Measurements from ENCODE around the gene KIF19. TPM values are rescaled to one million over a fixed set of nuclear protein-coding genes. Genes with fewer than 3 reads are reported as not detected.

The KIF19 gene
- total and polyA plus RNA-seq, 2 experiments from 2014 or later, result not detected

DNA sequence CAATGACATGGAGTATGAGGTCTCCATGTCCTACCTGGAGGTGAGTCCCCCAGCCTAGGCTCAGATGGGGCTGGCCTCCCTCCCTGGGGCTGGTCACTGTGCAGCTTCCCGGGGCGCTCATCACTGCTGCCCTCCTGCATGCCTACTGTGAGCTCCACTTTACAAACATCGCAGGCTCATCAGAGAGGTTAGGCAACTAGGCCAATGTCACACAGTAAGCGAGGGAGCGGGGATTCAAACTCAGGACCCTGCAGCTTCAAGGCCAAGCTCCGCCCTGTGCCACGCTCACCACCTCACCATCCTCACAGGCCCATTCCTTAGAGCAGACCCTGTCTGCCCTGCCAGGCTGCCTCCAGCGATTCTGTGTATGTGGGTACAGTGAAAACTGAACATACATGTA lies 17.1 kb downstream of the KIF19 start:
- H3K79me2 ChIP-seq (ENCODE audit: insufficient read depth), result no peaks in the 10 kb centered on the region
- no peak for DNase-seq
- no peaks in the 10 kb centered on the region for H3K36me3 ChIP-seq (ENCODE audit: low read depth)
- no peaks in the 10 kb centered on the region for H3K9me3 ChIP-seq (ENCODE audit: low read depth)
- no peaks in the 10 kb centered on the region for H4K20me1 ChIP-seq (ENCODE audit: insufficient read depth)
- H3F3A ChIP-seq (ENCODE audit: insufficient read depth), result no peaks in the 10 kb centered on the region
- H3K9me2 ChIP-seq (ENCODE audit: insufficient read depth), result no peaks in the 10 kb centered on the region
- no peak overlapping the region for H3K4me2 ChIP-seq (ENCODE audit: unreplicated experiment)
- WGBS, 2 experiments (ENCODE audit: low coverage in 1 of 2, low lambda C conversion rate in 2 of 2, missing lambda C conversion rate in 2 of 2), result 72 to 74% methylated on average over 8 of the region's 8 CpGs
- no peaks in the 10 kb centered on the region; the same call in none of the 2 replicates for H3K27me3 ChIP-seq (replicated peaks; ENCODE audit: insufficient read depth)
- H3K4me3 ChIP-seq, result no peak overlapping the region
- no peaks in the 10 kb centered on the region for H3K4me1 ChIP-seq (ENCODE audit: insufficient read depth)
- no peak overlapping the region for H3K27ac ChIP-seq
- in situ Hi-C loops (cut with MboI), result no loop called here
- H3K9ac ChIP-seq, result no peak overlapping the region
- H2AFZ ChIP-seq, result no peak overlapping the region
- TF ChIP-seq EZH2phosphoT487 (IDR thresholded peaks at IDR 0.05; ENCODE audit: insufficient read depth, low read depth) (no peak), EZH2 (IDR thresholded peaks at IDR 0.05; ENCODE audit: insufficient read depth, poor library complexity, severe bottlenecking) (no peak)

DNA sequence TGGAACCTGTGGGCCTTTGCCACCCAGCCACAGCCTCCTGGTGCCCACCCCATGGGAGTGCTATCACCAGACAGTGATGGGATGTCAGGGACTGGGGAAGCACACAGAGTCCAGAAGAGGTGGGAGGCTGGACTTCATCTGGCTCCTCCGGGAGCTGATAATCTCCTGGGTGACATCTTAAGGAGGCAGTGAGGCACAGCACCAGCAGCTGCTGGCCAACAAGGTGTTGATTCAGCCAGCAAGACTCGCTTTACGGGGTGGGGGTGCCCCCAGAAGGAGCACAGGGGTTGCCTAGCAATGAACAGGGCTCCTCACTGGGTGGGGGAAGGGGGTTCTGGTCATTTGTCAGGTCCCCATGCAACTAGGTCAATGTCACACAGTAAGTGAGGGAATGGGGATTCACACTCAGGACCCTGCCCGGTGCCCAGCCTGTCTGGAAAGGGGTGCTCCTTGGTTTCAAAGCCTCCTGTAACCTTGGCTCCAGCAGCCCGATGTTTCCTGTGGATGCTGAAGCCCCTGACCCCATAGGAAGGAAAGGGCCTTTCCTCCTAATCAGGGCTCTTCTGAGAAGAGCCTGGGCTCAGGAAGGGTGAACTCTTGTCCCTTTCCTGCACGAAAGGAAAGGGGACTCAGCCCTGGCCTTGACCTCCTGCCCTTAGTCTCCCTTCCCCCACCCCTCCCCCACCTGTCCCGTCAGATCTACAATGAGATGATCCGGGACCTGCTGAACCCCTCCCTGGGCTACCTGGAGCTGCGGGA lies 17.7 kb downstream of the KIF19 start:
- no peak overlapping the region for H2AFZ ChIP-seq
- H3K9me2 ChIP-seq (ENCODE audit: insufficient read depth), result no peaks in the 10 kb centered on the region
- H3K9ac ChIP-seq, result no peak overlapping the region
- H4K20me1 ChIP-seq (ENCODE audit: insufficient read depth), result no peaks in the 10 kb centered on the region
- no peaks in the 10 kb centered on the region for H3F3A ChIP-seq (ENCODE audit: insufficient read depth)
- no peaks in the 10 kb centered on the region; the same call in none of the 2 replicates for H3K27me3 ChIP-seq (replicated peaks; ENCODE audit: insufficient read depth)
- H3K36me3 ChIP-seq (ENCODE audit: low read depth), result no peaks in the 10 kb centered on the region
- WGBS, 2 experiments (ENCODE audit: low coverage in 1 of 2, low lambda C conversion rate in 2 of 2, missing lambda C conversion rate in 2 of 2), result 18 to 20% methylated on average over 7 to 9 of the region's 9 CpGs
- DNase-seq, result no peak
- no peak overlapping the region for H3K4me3 ChIP-seq
- H3K79me2 ChIP-seq (ENCODE audit: insufficient read depth), result no peaks in the 10 kb centered on the region
- H3K4me2 ChIP-seq (ENCODE audit: unreplicated experiment), result no peak overlapping the region
- H3K4me1 ChIP-seq (ENCODE audit: insufficient read depth), result no peaks in the 10 kb centered on the region
- H3K27ac ChIP-seq, result no peak overlapping the region
- H3K9me3 ChIP-seq (ENCODE audit: low read depth), result no peaks in the 10 kb centered on the region
- in situ Hi-C loops (cut with MboI), result no loop called here
- TF ChIP-seq EZH2 (IDR thresholded peaks at IDR 0.05; ENCODE audit: insufficient read depth, poor library complexity, severe bottlenecking), result no peak
- TF ChIP-seq EZH2phosphoT487 (IDR thresholded peaks at IDR 0.05; ENCODE audit: insufficient read depth, low read depth), result no peak

DNA sequence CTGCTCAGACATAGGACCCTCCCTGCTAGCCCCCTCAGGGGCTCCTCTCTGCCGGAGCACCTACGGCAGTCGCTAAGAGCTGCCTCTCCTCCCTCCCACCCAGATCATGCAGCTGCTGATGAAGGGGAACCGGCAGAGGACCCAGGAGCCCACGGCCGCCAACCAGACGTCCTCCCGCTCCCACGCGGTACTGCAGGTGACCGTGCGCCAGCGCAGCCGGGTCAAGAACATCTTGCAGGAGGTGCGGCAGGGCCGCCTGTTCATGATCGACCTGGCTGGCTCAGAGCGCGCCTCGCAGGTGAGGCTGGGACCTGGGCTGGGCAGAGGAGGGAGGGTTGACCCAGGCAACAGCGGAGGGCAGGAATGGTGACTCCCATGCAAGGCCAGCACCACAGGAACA lies 18.6 kb downstream of the KIF19 start:
- Histone ChIP-seq H2AFZ (no peak overlapping the region), H3K79me2 (ENCODE audit: insufficient read depth) (no peaks in the 10 kb centered on the region), H3F3A (ENCODE audit: insufficient read depth) (no peaks in the 10 kb centered on the region), H3K9ac (no peak overlapping the region), H3K4me3 (no peak overlapping the region), H3K27ac (no peak overlapping the region), H3K9me3 (ENCODE audit: low read depth) (no peaks in the 10 kb centered on the region), H3K27me3 (replicated peaks; ENCODE audit: insufficient read depth) (no peaks in the 10 kb centered on the region; the same call in 1 of the 2 replicates), H3K4me2 (ENCODE audit: unreplicated experiment) (no peak overlapping the region), H4K20me1 (ENCODE audit: insufficient read depth) (no peaks in the 10 kb centered on the region), H3K9me2 (ENCODE audit: insufficient read depth) (no peaks in the 10 kb centered on the region), H3K4me1 (ENCODE audit: insufficient read depth) (no peaks in the 10 kb centered on the region), H3K36me3 (ENCODE audit: low read depth) (no peaks in the 10 kb centered on the region)
- TF ChIP-seq EZH2phosphoT487 (IDR thresholded peaks at IDR 0.05; ENCODE audit: insufficient read depth, low read depth), result no peak
- TF ChIP-seq EZH2 (IDR thresholded peaks at IDR 0.05; ENCODE audit: insufficient read depth, poor library complexity, severe bottlenecking), result no peak
- DNase-seq, result no peak
- WGBS, 2 experiments (ENCODE audit: low coverage in 1 of 2, low lambda C conversion rate in 2 of 2, missing lambda C conversion rate in 2 of 2), result 72 to 73% methylated on average over 21 of the region's 21 CpGs
- in situ Hi-C loops (cut with MboI), result no loop called here

DNA sequence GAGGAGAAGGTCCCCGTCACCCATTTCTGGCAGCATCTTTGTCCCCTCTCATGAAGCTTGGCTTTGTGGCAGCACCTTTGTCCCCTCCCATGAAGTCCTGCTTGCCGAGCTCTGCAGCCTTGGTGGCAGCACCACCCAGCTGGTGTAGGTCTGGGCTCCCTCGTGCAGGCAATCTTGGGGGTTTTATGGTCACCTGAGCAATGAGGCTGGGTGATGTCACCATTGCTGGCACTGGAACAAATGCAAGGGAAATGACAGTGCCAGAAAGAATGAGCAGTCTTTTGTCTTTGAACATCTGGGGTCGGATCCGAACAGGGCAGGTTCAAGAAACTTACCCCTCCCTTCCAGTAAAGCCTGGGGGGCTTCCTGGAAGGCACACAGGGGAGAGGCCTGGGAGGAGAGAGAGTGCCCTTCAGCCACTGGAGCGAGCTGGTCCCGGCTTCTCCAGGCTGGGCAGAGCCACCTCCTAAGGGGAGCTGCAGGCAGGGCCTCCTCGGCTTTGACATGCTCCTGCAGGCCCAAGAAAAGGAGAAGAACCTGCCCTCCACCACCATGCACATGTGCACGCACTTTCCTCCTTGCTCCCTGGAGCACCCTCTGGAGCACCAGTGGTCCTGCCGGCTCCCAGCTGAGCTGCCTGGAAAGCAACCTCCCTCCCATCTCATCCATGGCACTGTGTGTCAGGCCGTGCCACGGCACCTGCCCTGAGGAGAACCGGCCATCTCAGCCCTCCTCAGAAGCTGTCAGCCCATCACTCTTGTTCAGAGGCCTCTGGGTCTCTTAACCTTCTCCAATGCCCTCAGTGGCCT lies 19.6 kb downstream of the KIF19 start:
- Histone ChIP-seq H3K36me3 (ENCODE audit: low read depth) (no peaks in the 10 kb centered on the region), H3K27ac (no peak overlapping the region), H3K4me1 (ENCODE audit: insufficient read depth) (no peaks in the 10 kb centered on the region), H3K27me3 (replicated peaks; ENCODE audit: insufficient read depth) (no peaks in the 10 kb centered on the region; the same call in 1 of the 2 replicates), H3K4me3 (no peak overlapping the region), H3F3A (ENCODE audit: insufficient read depth) (no peaks in the 10 kb centered on the region), H3K79me2 (ENCODE audit: insufficient read depth) (no peaks in the 10 kb centered on the region), H2AFZ (no peak overlapping the region), H3K9ac (no peak overlapping the region), H3K9me3 (ENCODE audit: low read depth) (no peaks in the 10 kb centered on the region), H4K20me1 (ENCODE audit: insufficient read depth) (no peaks in the 10 kb centered on the region), H3K4me2 (ENCODE audit: unreplicated experiment) (no peak overlapping the region), H3K9me2 (ENCODE audit: insufficient read depth) (no peaks in the 10 kb centered on the region)
- DNase-seq, result peak; percentile 19
- in situ Hi-C loops (cut with MboI), result no loop called here
- WGBS, 2 experiments (ENCODE audit: low coverage in 1 of 2, low lambda C conversion rate in 2 of 2, missing lambda C conversion rate in 2 of 2), result 66 to 70% methylated on average over 12 to 13 of the region's 13 CpGs
- TF ChIP-seq EZH2 (IDR thresholded peaks at IDR 0.05; ENCODE audit: insufficient read depth, poor library complexity, severe bottlenecking) (no peak), EZH2phosphoT487 (IDR thresholded peaks at IDR 0.05; ENCODE audit: insufficient read depth, low read depth) (no peak)

Measured in GM23248 (cell line).